Astrocyte (in vitro differentiated cells and primary cell): ENCODE results near the gene DMKN. TPM values are rescaled to one million over a fixed set of nuclear protein-coding genes. Genes with fewer than 3 reads are reported as not detected.

Source experiments
- DNase-seq: peaks from one replicate; pipeline ENCODE4 v3.0.0-alpha.2; 2010; ENCODE audit warnings: low read depth
- FAIRE-seq: peaks from 2 replicates; lab custom pipeline; 2011; peaks lifted over from hg19 to GRCh38; lab: Jason Lieb, UNC
- H2AFZ ChIP-seq: 2 replicates; pipeline ENCODE4 v1.6.0; 2012; ENCODE audit warnings: low read depth, low read length, inconsistent platforms
- H3K27ac ChIP-seq: 2 replicates; pipeline ENCODE4 v1.5.1; 2011; ENCODE audit warnings: low read depth, low read length, inconsistent platforms
- H3K27me3 ChIP-seq: 2 replicates; pipeline ENCODE4 v1.6.0; 2011; ENCODE audit warnings: low read length, inconsistent platforms; ENCODE audit not compliant: insufficient read depth
- H3K36me3 ChIP-seq: 2 replicates; pipeline ENCODE4 v1.5.1; 2011; ENCODE audit warnings: low read length, inconsistent platforms; ENCODE audit not compliant: insufficient read depth
- H3K4me1 ChIP-seq: 2 replicates; pipeline ENCODE4 v1.5.1; 2011; ENCODE audit warnings: low read length, inconsistent platforms; ENCODE audit not compliant: insufficient read depth
- H3K4me2 ChIP-seq: 2 replicates; pipeline ENCODE4 v1.6.0; 2012; ENCODE audit warnings: low read length, inconsistent platforms
- H3K4me3 ChIP-seq: 2 replicates; pipeline ENCODE4 v1.5.1; 2011; ENCODE audit warnings: low read depth, mild to moderate bottlenecking, low read length, inconsistent platforms; ENCODE audit not compliant: insufficient read depth
- H3K79me2 ChIP-seq: 2 replicates; pipeline ENCODE4 v1.6.0; 2012; ENCODE audit warnings: mild to moderate bottlenecking, low read length, inconsistent platforms; ENCODE audit not compliant: insufficient read depth
- H3K9ac ChIP-seq: 2 replicates; pipeline ENCODE4 v1.6.0; 2012; ENCODE audit warnings: mild to moderate bottlenecking, low read length, inconsistent platforms
- H3K9me3 ChIP-seq: 2 replicates; pipeline ENCODE4 v1.5.1; 2012; ENCODE audit warnings: low read depth, mild to moderate bottlenecking, low read length, inconsistent platforms; ENCODE audit not compliant: insufficient read depth
- H4K20me1 ChIP-seq: 2 replicates; pipeline ENCODE4 v1.6.0; 2012; ENCODE audit warnings: low read length, inconsistent platforms; ENCODE audit not compliant: insufficient read depth
- H3K27ac Mint-ChIP-seq: one replicate; pipeline ENCODE4 v1.8.0; 2021; ENCODE audit warnings: mild to moderate bottlenecking, mixed read lengths; ENCODE audit not compliant: unreplicated experiment
- H3K27me3 Mint-ChIP-seq: one replicate; pipeline ENCODE4 v1.8.0; 2021; ENCODE audit warnings: low read depth, mixed read lengths; ENCODE audit not compliant: unreplicated experiment
- H3K36me3 Mint-ChIP-seq: one replicate; pipeline ENCODE4 v1.8.0; 2021; ENCODE audit warnings: low read depth, mixed read lengths; ENCODE audit not compliant: unreplicated experiment
- H3K4me1 Mint-ChIP-seq: one replicate; pipeline ENCODE4 v1.8.0; 2021; ENCODE audit warnings: low read depth, mixed read lengths; ENCODE audit not compliant: unreplicated experiment
- H3K4me3 Mint-ChIP-seq: one replicate; pipeline ENCODE4 v1.8.0; 2021; ENCODE audit warnings: mild to moderate bottlenecking, moderate library complexity, mixed read lengths; ENCODE audit not compliant: unreplicated experiment
- H3K9me3 Mint-ChIP-seq: one replicate; pipeline ENCODE4 v1.8.0; 2021; ENCODE audit warnings: mild to moderate bottlenecking, mixed read lengths; ENCODE audit not compliant: unreplicated experiment
- EZH2 ChIP-seq: IDR thresholded peaks from 2 replicates; pipeline ENCODE4 v1.6.1; 2012; ENCODE audit warnings: mild to moderate bottlenecking, low read length, inconsistent platforms; ENCODE audit not compliant: insufficient read depth
- total RNA-seq: library from RNA; stranded (reverse); gene quantifications from 2 replicates; pipeline ENCODE4 v1.2.1, GENCODE V29; 2021
- TF ChIP-seq, protein P1 (sequence below): IDR thresholded peaks from 2 replicates; pipeline ENCODE4 v1.5.1; 2011; ENCODE audit warnings: low read depth, mild to moderate bottlenecking, inconsistent platforms, low read length, moderate library complexity; ENCODE audit not compliant: insufficient read depth

The DMKN gene
- total RNA-seq, 1 donor from 2014 or later, result 56.9 TPM

- Histone ChIP-seq H3K9ac (no peak overlapping the region), H3K36me3 (no peaks in the 10 kb centered on the region), H3K4me1 (peaks cover 2% of the 10 kb centered on the region), H3K4me2 (no peak overlapping the region), H2AFZ (no peak overlapping the region), H3K27ac (no peak overlapping the region), H3K4me3 (no peak overlapping the region), H3K79me2 (no peaks in the 10 kb centered on the region), H3K9me3 (no peaks in the 10 kb centered on the region), H4K20me1 (no peaks in the 10 kb centered on the region), H3K27me3 (peaks cover 38% of the 10 kb centered on the region)
- Mint-ChIP-seq H3K27me3 (peaks cover 16% of the 10 kb centered on the region), H3K4me1 (peaks cover 8% of the 10 kb centered on the region), H3K9me3 (no peaks in the 10 kb centered on the region), H3K27ac (no peak overlapping the region), H3K4me3 (peak overlapping the region; percentile 64), H3K36me3 (no peaks in the 10 kb centered on the region)
- FAIRE-seq (no peak), DNase-seq (no peak)
- TF ChIP-seq EZH2, result no peak
- TF ChIP-seq, protein P1, sequence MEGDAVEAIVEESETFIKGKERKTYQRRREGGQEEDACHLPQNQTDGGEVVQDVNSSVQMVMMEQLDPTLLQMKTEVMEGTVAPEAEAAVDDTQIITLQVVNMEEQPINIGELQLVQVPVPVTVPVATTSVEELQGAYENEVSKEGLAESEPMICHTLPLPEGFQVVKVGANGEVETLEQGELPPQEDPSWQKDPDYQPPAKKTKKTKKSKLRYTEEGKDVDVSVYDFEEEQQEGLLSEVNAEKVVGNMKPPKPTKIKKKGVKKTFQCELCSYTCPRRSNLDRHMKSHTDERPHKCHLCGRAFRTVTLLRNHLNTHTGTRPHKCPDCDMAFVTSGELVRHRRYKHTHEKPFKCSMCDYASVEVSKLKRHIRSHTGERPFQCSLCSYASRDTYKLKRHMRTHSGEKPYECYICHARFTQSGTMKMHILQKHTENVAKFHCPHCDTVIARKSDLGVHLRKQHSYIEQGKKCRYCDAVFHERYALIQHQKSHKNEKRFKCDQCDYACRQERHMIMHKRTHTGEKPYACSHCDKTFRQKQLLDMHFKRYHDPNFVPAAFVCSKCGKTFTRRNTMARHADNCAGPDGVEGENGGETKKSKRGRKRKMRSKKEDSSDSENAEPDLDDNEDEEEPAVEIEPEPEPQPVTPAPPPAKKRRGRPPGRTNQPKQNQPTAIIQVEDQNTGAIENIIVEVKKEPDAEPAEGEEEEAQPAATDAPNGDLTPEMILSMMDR, result no peak
Observed at GRCh38 chr19:35512831-35513627, 420 bp downstream of the DMKN start.

DNA sequence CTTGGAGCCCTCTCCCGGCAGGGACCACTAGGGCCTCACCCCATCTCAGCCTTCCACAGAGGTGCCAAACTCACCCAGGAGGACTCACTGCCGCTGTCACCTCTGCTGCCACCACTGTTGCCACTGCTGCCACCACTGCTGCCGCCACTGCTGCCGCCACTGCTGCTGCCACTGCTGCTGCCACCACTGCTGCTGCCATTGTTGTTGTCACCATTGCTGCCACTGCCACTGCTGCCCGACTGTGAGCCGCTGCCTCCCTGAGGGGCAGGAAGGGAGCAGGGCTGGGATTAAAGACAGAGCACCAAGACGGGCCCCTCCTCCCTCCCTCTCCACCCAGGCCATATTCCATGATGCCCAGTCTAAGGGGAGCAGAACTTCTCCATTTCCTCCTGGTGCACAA is 2.1 kb downstream of the DMKN start:
- H3K9ac ChIP-seq, result no peak overlapping the region
- H3K4me2 ChIP-seq, result no peak overlapping the region
- H3K79me2 ChIP-seq, result no peaks in the 10 kb centered on the region
- Mint-ChIP-seq H3K4me1 (peaks cover 6% of the 10 kb centered on the region), H3K9me3 (no peaks in the 10 kb centered on the region), H3K27me3 (peaks cover 16% of the 10 kb centered on the region), H3K4me3 (peak overlapping the region; percentile 50), H3K27ac (no peak overlapping the region), H3K36me3 (peaks cover 1% of the 10 kb centered on the region)
- no peaks in the 10 kb centered on the region for H4K20me1 ChIP-seq
- H3K36me3 ChIP-seq, result no peaks in the 10 kb centered on the region
- TF ChIP-seq, protein P1, result no peak
- no peak for TF ChIP-seq EZH2
- H2AFZ ChIP-seq, result no peak overlapping the region
- FAIRE-seq (no peak), DNase-seq (no peak)
- H3K9me3 ChIP-seq, result no peaks in the 10 kb centered on the region
- no peaks in the 10 kb centered on the region for H3K4me1 ChIP-seq
- H3K27ac ChIP-seq, result no peak overlapping the region
- peaks cover 51% of the 10 kb centered on the region for H3K27me3 ChIP-seq
- H3K4me3 ChIP-seq, result no peak overlapping the region

DNA sequence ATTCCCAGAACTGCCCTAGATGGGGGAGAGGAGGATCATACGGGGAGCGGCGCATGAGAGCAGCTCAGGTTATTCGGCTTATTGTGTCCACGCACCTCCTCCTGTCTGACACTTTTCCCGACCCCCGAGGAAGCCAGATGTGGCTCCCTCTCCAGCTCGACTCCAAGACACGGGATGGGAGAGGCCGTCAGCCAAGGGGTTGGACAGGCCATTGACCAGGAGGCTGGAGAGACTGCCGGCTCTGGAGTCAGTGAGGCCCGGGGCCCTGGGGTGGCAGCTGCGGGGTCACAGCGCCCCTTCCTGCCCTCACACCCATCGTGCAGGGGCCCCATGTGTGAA is 2.9 kb downstream of the DMKN start:
- H3K27me3 Mint-ChIP-seq, result peaks cover 13% of the 10 kb centered on the region
- Histone ChIP-seq H3K4me1 (no peaks in the 10 kb centered on the region), H3K27ac (no peak overlapping the region), H3K4me2 (peak overlapping the region; percentile 70), H3K27me3 (peaks cover 59% of the 10 kb centered on the region), H3K36me3 (no peaks in the 10 kb centered on the region), H2AFZ (no peak overlapping the region), H3K79me2 (no peaks in the 10 kb centered on the region), H3K9me3 (no peaks in the 10 kb centered on the region), H4K20me1 (no peaks in the 10 kb centered on the region), H3K4me3 (no peak overlapping the region), H3K9ac (no peak overlapping the region)
- no peaks in the 10 kb centered on the region for H3K9me3 Mint-ChIP-seq
- no peak for TF ChIP-seq EZH2
- TF ChIP-seq, protein P1, result no peak
- DNase-seq (no peak), FAIRE-seq (no peak)
- H3K27ac Mint-ChIP-seq, result no peak overlapping the region
- peak overlapping the region; percentile 89 for H3K4me3 Mint-ChIP-seq
- peaks cover 7% of the 10 kb centered on the region for H3K36me3 Mint-ChIP-seq
- peaks cover 6% of the 10 kb centered on the region for H3K4me1 Mint-ChIP-seq
